ENCODE results near the gene TUG1. TPM values are rescaled to one million over a fixed set of nuclear protein-coding genes. Genes with fewer than 3 reads are reported as not detected.

Gene TUG1
- total and polyA plus RNA-seq, 8 donors, result 18.2 to 49.1 (median 23.0) TPM

GRCh38 chr22:30970356-30970746 is 1.3 kb downstream of the TUG1 start:
- no peaks in the 10 kb centered on the region for H3K9me3 ChIP-seq

GRCh38 chr22:30978304-30978962 is 9.4 kb downstream of the TUG1 start:
- no peaks in the 10 kb centered on the region for H3K9me3 ChIP-seq
- no peaks in the 10 kb centered on the region for H3K27me3 ChIP-seq
- intact Hi-C loops (cut with DNase I), result no loop called here
- no peak for TF ChIP-seq CTCF (IDR thresholded peaks at IDR 0.05)
- WGBS, 2 donors, result 97 to 98% methylated on average over 3 of the region's 3 CpGs
- no peak for FAIRE-seq
- H3K4me3 ChIP-seq, result no peak overlapping the region
- ATAC-seq, result no peak
- no peak overlapping the region for H3K27ac ChIP-seq
- DNase-seq, result no peak
- no peaks in the 10 kb centered on the region for H3K4me1 ChIP-seq
- peaks cover 0 to 15% (median 0%) of the 10 kb centered on the region in 3 donors for H3K36me3 ChIP-seq

More at GRCh38 chr22:30970356-30970746, 1.3 kb downstream of the TUG1 start:
- ATAC-seq (no peak), FAIRE-seq (no peak), DNase-seq (no peak)
- H3K4me3 ChIP-seq, result peak overlapping the region; percentile 47 to 81 (median 77)
- 43 to 46% methylated on average over 3 of the region's 3 CpGs for WGBS, 2 donors
- peaks cover 0 to 23% (median 9%) of the 10 kb centered on the region in 3 donors for H3K36me3 ChIP-seq
- H3K27me3 ChIP-seq, result no peaks in the 10 kb centered on the region
- TF ChIP-seq CTCF (IDR thresholded peaks at IDR 0.05), result no peak
- intact Hi-C loops (cut with DNase I), result no loop called here
- H3K4me1 ChIP-seq, result peaks cover 12 to 18% (median 12%) of the 10 kb centered on the region in 3 donors
- no peak overlapping the region for H3K27ac ChIP-seq

GRCh38 chr22:30979932-30980331 is 10.9 kb downstream of the TUG1 start:
- 92 to 95% methylated on average over 3 of the region's 3 CpGs for WGBS, 2 donors
- no peak for FAIRE-seq
- intact Hi-C loops (cut with DNase I), result no loop called here

GRCh38 chr22:30982512-30982911 is 13.4 kb downstream of the TUG1 start:
- Histone ChIP-seq H3K4me3 (no peak overlapping the region), H3K9me3 (no peaks in the 10 kb centered on the region), H3K27me3 (no peaks in the 10 kb centered on the region), H3K36me3 (no peaks in the 10 kb centered on the region), H3K4me1 (no peaks in the 10 kb centered on the region), H3K27ac (no peak overlapping the region)
- TF ChIP-seq CTCF (IDR thresholded peaks at IDR 0.05), result no peak
- ATAC-seq, result no peak
- FAIRE-seq, result no peak
- intact Hi-C loops (cut with DNase I), result no loop called here
- WGBS, 2 donors, result 78 to 82% methylated on average over 2 of the region's 2 CpGs
- DNase-seq, result no peak

More at GRCh38 chr22:30979932-30980331, 10.9 kb downstream of the TUG1 start:
- Histone ChIP-seq H3K27me3 (no peaks in the 10 kb centered on the region), H3K4me3 (no peak overlapping the region), H3K9me3 (no peaks in the 10 kb centered on the region), H3K27ac (no peak overlapping the region), H3K4me1 (no peaks in the 10 kb centered on the region), H3K36me3 (peaks cover 0 to 9% (median 0%) of the 10 kb centered on the region in 3 donors)
- ATAC-seq (no peak), DNase-seq (no peak)
- TF ChIP-seq CTCF (IDR thresholded peaks at IDR 0.05), result no peak

- Histone ChIP-seq H3K27me3 (no peaks in the 10 kb centered on the region), H3K4me1 (no peaks in the 10 kb centered on the region), H3K36me3 (no peaks in the 10 kb centered on the region), H3K4me3 (no peak overlapping the region), H3K9me3 (no peaks in the 10 kb centered on the region), H3K27ac (no peak overlapping the region)
- ATAC-seq (no peak), DNase-seq (no peak), FAIRE-seq (no peak)
- no peak for TF ChIP-seq CTCF (IDR thresholded peaks at IDR 0.05)
- 62 to 73% methylated on average over 2 of the region's 2 CpGs for WGBS, 2 donors
- intact Hi-C loops (cut with DNase I), result no loop called here
Measured at GRCh38 chr22:30984317-30984716, 15.3 kb downstream of the TUG1 start.
